A549 (cell line): ENCODE results near the gene HS3ST1.

ENCODE experiments used
- TF ChIP-seq, protein P1 (sequence below): fragments of 250-450 bp; sonication (Bioruptor Pico); IDR thresholded peaks from 2 replicates; pipeline ENCODE4 v1.5.0; 2021; ENCODE audit warnings: mild to moderate bottlenecking, moderate library complexity, borderline replicate concordance
- TF ChIP-seq, protein P2 (sequence below): fragments of >200 bp; sonication (Bioruptor Twin); formaldehyde crosslinking; IDR thresholded peaks from 3 replicates; pipeline ENCODE4 v1.5.1; 2016

DNA sequence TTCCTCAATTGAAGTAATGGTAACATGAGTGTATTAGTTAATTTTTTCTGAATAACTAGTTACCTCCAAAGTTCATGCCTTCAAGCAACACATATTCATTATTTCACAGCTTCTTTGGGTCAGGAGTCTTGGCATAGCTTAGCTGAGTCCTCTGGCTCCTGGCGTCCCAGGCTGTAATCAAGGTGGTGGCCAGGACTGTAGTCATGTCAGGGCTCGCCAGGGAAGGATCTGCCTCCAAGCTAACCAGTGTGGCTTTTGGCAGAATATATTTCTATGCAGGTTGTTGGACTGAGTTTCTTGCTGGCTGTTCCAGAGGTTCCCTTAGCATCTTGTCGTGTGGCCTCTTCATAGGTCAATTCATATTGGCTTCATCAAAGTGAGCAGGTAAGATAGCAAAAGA lies 10.0 kb upstream of the HS3ST1 start:
- TF ChIP-seq, protein P1, sequence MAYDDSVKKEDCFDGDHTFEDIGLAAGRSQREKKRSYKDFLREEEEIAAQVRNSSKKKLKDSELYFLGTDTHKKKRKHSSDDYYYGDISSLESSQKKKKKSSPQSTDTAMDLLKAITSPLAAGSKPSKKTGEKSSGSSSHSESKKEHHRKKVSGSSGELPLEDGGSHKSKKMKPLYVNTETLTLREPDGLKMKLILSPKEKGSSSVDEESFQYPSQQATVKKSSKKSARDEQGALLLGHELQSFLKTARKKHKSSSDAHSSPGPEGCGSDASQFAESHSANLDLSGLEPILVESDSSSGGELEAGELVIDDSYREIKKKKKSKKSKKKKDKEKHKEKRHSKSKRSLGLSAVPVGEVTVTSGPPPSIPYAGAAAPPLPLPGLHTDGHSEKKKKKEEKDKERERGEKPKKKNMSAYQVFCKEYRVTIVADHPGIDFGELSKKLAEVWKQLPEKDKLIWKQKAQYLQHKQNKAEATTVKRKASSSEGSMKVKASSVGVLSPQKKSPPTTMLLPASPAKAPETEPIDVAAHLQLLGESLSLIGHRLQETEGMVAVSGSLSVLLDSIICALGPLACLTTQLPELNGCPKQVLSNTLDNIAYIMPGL (CRISPR knock-in tag), result no peak
- TF ChIP-seq, protein P2, sequence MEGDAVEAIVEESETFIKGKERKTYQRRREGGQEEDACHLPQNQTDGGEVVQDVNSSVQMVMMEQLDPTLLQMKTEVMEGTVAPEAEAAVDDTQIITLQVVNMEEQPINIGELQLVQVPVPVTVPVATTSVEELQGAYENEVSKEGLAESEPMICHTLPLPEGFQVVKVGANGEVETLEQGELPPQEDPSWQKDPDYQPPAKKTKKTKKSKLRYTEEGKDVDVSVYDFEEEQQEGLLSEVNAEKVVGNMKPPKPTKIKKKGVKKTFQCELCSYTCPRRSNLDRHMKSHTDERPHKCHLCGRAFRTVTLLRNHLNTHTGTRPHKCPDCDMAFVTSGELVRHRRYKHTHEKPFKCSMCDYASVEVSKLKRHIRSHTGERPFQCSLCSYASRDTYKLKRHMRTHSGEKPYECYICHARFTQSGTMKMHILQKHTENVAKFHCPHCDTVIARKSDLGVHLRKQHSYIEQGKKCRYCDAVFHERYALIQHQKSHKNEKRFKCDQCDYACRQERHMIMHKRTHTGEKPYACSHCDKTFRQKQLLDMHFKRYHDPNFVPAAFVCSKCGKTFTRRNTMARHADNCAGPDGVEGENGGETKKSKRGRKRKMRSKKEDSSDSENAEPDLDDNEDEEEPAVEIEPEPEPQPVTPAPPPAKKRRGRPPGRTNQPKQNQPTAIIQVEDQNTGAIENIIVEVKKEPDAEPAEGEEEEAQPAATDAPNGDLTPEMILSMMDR, result no peak
